ENCODE measurements around the gene TSPAN9.

TSPAN9 gene

GRCh38 chr12:3279415-3279780 lies 202.2 kb downstream of the TSPAN9 start:
- no peak for TF ChIP-seq CTCF (conservative IDR thresholded peaks at IDR 0.05)

GRCh38 chr12:3279832-3280231 lies 202.7 kb downstream of the TSPAN9 start:
- no peak overlapping the region for H3K27ac ChIP-seq
- no peak for TF ChIP-seq CTCF (conservative IDR thresholded peaks at IDR 0.05)

More at GRCh38 chr12:3279415-3279780, 202.2 kb downstream of the TSPAN9 start:
- no peak overlapping the region for H3K27ac ChIP-seq

GRCh38 chr12:3280967-3281366 lies 203.8 kb downstream of the TSPAN9 start:
- TF ChIP-seq CTCF (conservative IDR thresholded peaks at IDR 0.05) = no peak
- H3K27ac ChIP-seq = no peak overlapping the region

GRCh38 chr12:3281588-3282383 lies 204.6 kb downstream of the TSPAN9 start:
- H3K27ac ChIP-seq = no peak overlapping the region
- no peak for TF ChIP-seq CTCF (conservative IDR thresholded peaks at IDR 0.05)

- no peak overlapping the region for H3K27ac ChIP-seq
- TF ChIP-seq CTCF (conservative IDR thresholded peaks at IDR 0.05) = no peak
Measured at GRCh38 chr12:3282384-3282670, 205.1 kb downstream of the TSPAN9 start.

- TF ChIP-seq CTCF (conservative IDR thresholded peaks at IDR 0.05) = no peak
- no peak overlapping the region for H3K27ac ChIP-seq
Measured at GRCh38 chr12:3283137-3283680, 206.0 kb downstream of the TSPAN9 start.

- no peak overlapping the region for H3K27ac ChIP-seq
Measured at GRCh38 chr12:3284405-3284804, 207.2 kb downstream of the TSPAN9 start.

More at GRCh38 chr12:3284405-3284804, 207.2 kb downstream of the TSPAN9 start:
- no peak for TF ChIP-seq CTCF (conservative IDR thresholded peaks at IDR 0.05)
